GM23248 (cell line): Measurements from ENCODE around the gene SUCNR1.

ENCODE experiments used
- EZH2 ChIP-seq: fragments of 200-600 bp; sonication (generic); IDR thresholded peaks from 2 replicates; pipeline ENCODE4 v1.6.1; 2018; ENCODE audit warnings: antibody characterized with exemption, mild to moderate bottlenecking; ENCODE audit not compliant: insufficient read depth, poor library complexity, severe bottlenecking
- EZH2phosphoT487 ChIP-seq: fragments of 200-600 bp; sonication (generic); IDR thresholded peaks from 2 replicates; pipeline ENCODE4 v1.6.1; 2018; ENCODE audit warnings: antibody characterized with exemption, moderate library complexity, mild to moderate bottlenecking, low read depth; ENCODE audit not compliant: insufficient read depth

- no peak for TF ChIP-seq EZH2phosphoT487
- no peak for TF ChIP-seq EZH2
Measured at GRCh38 chr3:151906751-151907150, 33.3 kb downstream of the SUCNR1 start.
